Measurements from ENCODE around the gene WNT5B.

The WNT5B gene

GRCh38 chr12:1628666-1629337 is at the start of gene WNT5B:
Gene WNT5B (plus strand): TSS chr12:1629231. CDS start chr12:1631355, 2,124 bp downstream.
- TF ChIP-seq ZNF70 (CRISPR knock-in tag; IDR thresholded peaks at IDR 0.05) (no peak), POU6F1 (CRISPR knock-in tag; IDR thresholded peaks at IDR 0.05; ENCODE audit: borderline replicate concordance, low read depth) (no peak), SNAI2 (CRISPR knock-in tag; IDR thresholded peaks at IDR 0.05) (no peak), BACH2 (CRISPR knock-in tag; IDR thresholded peaks at IDR 0.05; ENCODE audit: borderline replicate concordance) (no peak), PATZ1 (CRISPR knock-in tag; IDR thresholded peaks at IDR 0.05; ENCODE audit: borderline replicate concordance) (no peak), ISL1 (CRISPR knock-in tag; IDR thresholded peaks at IDR 0.05) (no peak), RARB (CRISPR knock-in tag; IDR thresholded peaks at IDR 0.05) (no peak), CSDC2 (CRISPR knock-in tag; IDR thresholded peaks at IDR 0.05) (no peak), PPARA (CRISPR knock-in tag; IDR thresholded peaks at IDR 0.05; ENCODE audit: borderline replicate concordance) (no peak), ARNTL (CRISPR knock-in tag; IDR thresholded peaks at IDR 0.05; ENCODE audit: borderline replicate concordance, low read depth) (no peak), OSR1 (CRISPR knock-in tag; IDR thresholded peaks at IDR 0.05) (no peak)
- TF ChIP-seq, protein P1, sequence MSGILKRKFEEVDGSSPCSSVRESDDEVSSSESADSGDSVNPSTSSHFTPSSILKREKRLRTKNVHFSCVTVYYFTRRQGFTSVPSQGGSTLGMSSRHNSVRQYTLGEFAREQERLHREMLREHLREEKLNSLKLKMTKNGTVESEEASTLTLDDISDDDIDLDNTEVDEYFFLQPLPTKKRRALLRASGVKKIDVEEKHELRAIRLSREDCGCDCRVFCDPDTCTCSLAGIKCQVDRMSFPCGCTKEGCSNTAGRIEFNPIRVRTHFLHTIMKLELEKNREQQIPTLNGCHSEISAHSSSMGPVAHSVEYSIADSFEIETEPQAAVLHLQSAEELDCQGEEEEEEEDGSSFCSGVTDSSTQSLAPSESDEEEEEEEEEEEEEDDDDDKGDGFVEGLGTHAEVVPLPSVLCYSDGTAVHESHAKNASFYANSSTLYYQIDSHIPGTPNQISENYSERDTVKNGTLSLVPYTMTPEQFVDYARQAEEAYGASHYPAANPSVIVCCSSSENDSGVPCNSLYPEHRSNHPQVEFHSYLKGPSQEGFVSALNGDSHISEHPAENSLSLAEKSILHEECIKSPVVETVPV (CRISPR knock-in tag; IDR thresholded peaks at IDR 0.05), result no peak
- no peak; the same call in 2 of the 3 replicates for ATAC-seq

DNA sequence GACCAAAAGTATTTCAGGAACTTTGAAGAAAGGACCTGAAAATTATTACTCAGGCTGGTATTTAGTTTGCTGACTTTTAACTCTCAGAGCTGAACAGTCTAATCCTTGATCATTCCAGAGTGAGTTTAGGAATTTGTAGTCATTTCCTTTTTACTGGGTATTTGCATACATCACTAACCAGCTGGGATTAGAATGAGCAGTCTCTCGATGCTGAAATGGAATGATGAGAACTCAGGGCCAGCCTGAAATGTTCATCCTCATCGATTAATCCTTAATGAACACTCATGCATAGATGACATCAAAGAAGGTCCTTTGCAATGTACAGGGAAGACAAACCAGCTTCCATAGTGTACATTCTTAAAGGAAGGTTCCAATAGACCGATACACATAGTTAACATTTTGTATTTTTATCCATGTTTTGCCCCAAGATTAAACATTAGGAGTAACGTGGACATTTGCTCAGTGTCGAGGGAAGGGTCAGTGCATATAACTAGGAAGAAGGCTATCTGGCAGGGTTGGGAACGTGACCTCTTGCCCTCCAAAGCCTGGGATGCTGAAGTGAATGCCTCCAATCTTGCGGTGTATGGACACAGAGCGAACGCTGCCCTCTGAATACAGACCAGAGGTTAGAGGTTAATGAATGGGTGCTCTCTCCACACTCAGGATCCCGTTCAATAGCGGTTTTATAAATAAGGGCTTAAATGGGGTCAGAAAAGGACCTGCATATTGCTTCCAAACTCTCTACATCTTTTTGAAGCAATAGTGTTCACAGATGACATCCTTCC is 49.2 kb upstream of the WNT5B start:
- no peak; the same call in 2 of the 3 replicates for ATAC-seq
- TF ChIP-seq CSDC2 (CRISPR knock-in tag; IDR thresholded peaks at IDR 0.05) (no peak), ZFP3 (CRISPR knock-in tag; IDR thresholded peaks at IDR 0.05) (no peak), POU6F1 (CRISPR knock-in tag; IDR thresholded peaks at IDR 0.05; ENCODE audit: borderline replicate concordance, low read depth) (no peak), ISL1 (CRISPR knock-in tag; IDR thresholded peaks at IDR 0.05) (no peak), PPARA (CRISPR knock-in tag; IDR thresholded peaks at IDR 0.05; ENCODE audit: borderline replicate concordance) (no peak), ZNF70 (CRISPR knock-in tag; IDR thresholded peaks at IDR 0.05) (no peak), OSR1 (CRISPR knock-in tag; IDR thresholded peaks at IDR 0.05) (no peak), GLIS3 (CRISPR knock-in tag; IDR thresholded peaks at IDR 0.05) (no peak), ESRRG (CRISPR knock-in tag; IDR thresholded peaks at IDR 0.05) (no peak), SNAI2 (CRISPR knock-in tag; IDR thresholded peaks at IDR 0.05) (no peak), PATZ1 (CRISPR knock-in tag; IDR thresholded peaks at IDR 0.05; ENCODE audit: borderline replicate concordance) (no peak), ZNF565 (CRISPR knock-in tag; conservative IDR thresholded peaks at IDR 0.05; ENCODE audit: low read depth) (no peak), TCF4 (CRISPR knock-in tag; IDR thresholded peaks at IDR 0.05; ENCODE audit: borderline replicate concordance) (no peak), BACH2 (CRISPR knock-in tag; IDR thresholded peaks at IDR 0.05; ENCODE audit: borderline replicate concordance) (no peak)
- TF ChIP-seq, protein P1 (CRISPR knock-in tag; IDR thresholded peaks at IDR 0.05), result no peak

Data from SK-N-SH treated with all-trans-retinoic acid at 6 μM for 48 hours (cell line).